Activated B cell treated with CpG ODN at 0.5 μM for 24 hours (primary cell): ENCODE results near the gene PHKA2. TPM values are rescaled to one million over a fixed set of nuclear protein-coding genes. Genes with fewer than 3 reads are reported as not detected.

Experiments
- ATAC-seq: fragments of 200-7000 bp; cut with Tn5 transposase; one replicate; pipeline ENCODE4 v1.10.0; 2021; ENCODE audit warnings: low read depth, mild to moderate bottlenecking, moderate library complexity
- CTCF ChIA-PET: fragments of 350-600 bp; sonication (Branson Sonifier 250); formaldehyde crosslinking; loops from one replicate; lab custom pipeline; 2021; ENCODE audit warnings: antibody characterized with exemption; lab: Charles Lee
- POLR2A ChIA-PET: fragments of 350-600 bp; sonication (Branson Sonifier 250); formaldehyde crosslinking; loops from one replicate; lab custom pipeline; 2021; ENCODE audit warnings: antibody characterized with exemption; lab: Charles Lee
- DNase-seq: peaks from one replicate; pipeline ENCODE4 v3.0.0; 2022
- H3K27ac Mint-ChIP-seq: one replicate; pipeline ENCODE4 v1.8.0; 2020; ENCODE audit warnings: mixed read lengths
- H3K27me3 Mint-ChIP-seq: one replicate; pipeline ENCODE4 v1.8.0; 2021; ENCODE audit warnings: mixed read lengths
- H3K36me3 Mint-ChIP-seq: one replicate; pipeline ENCODE4 v1.8.0; 2021; ENCODE audit warnings: low read depth, mixed read lengths
- H3K4me1 Mint-ChIP-seq: one replicate; pipeline ENCODE4 v1.8.0; 2021; ENCODE audit warnings: mixed read lengths
- H3K4me3 Mint-ChIP-seq: one replicate; pipeline ENCODE4 v1.8.0; 2020; ENCODE audit warnings: mild to moderate bottlenecking, mixed read lengths
- H3K9me3 Mint-ChIP-seq: one replicate; pipeline ENCODE4 v1.8.0; 2020; ENCODE audit warnings: mixed read lengths
- CTCF ChIP-seq: fragments of 200-600 bp; IDR thresholded peaks from one replicate; pipeline ENCODE4 v1.8.0; 2022; ENCODE audit warnings: antibody characterized with exemption, mild to moderate bottlenecking
- intact Hi-C: fragments of 100-400 bp; cut with micrococcal nuclease; formaldehyde crosslinking; loops from one replicate; pipeline ENCODE4 v1.15.1; 2024
- total RNA-seq: library from RNA; stranded (reverse); gene quantifications from 2 replicates; pipeline ENCODE4 v1.2.3, GENCODE V29; 2022

The PHKA2 gene
- total RNA-seq, 1 donor from 2014 or later, result 41.9 TPM

- H3K27ac Mint-ChIP-seq, result peak overlapping the region; percentile 94
- intact Hi-C loops, result loop anchor here (1.0 to 10.0 kb wide), 6 partner anchors 98 to 1152 kb away; partner anchors contain the start of genes CDKL5, PHKA2 and SCML1
- peaks cover 25% of the 10 kb centered on the region for H3K4me1 Mint-ChIP-seq
- H3K27me3 Mint-ChIP-seq, result no peaks in the 10 kb centered on the region
- TF ChIP-seq CTCF, result no peak
- no peaks in the 10 kb centered on the region for H3K9me3 Mint-ChIP-seq
- CTCF ChIA-PET, result interaction anchor here (0.7 to 1.5 kb wide), 3 partner anchors 99 to 447 kb away, joined by 3 to 4 read pairs (median 3); no protein-coding TSS in a partner anchor
- H3K36me3 Mint-ChIP-seq, result peaks cover 6% of the 10 kb centered on the region
- H3K4me3 Mint-ChIP-seq, result peak overlapping the region; percentile 91
- DNase-seq (peak; percentile 36), ATAC-seq (peak; percentile 81)
- POLR2A ChIA-PET, result interaction anchor here (0.6 to 2.9 kb wide), 5 partner anchors 26 to 461 kb away, joined by 3 to 14 read pairs (median 5); partner anchors contain the start of gene CDKL5
These were observed 97.4 kb downstream of the PHKA2 start for GRCh38 chrX:18886344-18887161.

GRCh38 chrX:18886005-18886343, 97.9 kb downstream of the PHKA2 start:
- no peaks in the 10 kb centered on the region for H3K9me3 Mint-ChIP-seq
- CTCF ChIA-PET, result no interaction called here
- H3K4me3 Mint-ChIP-seq, result peak overlapping the region; percentile 91
- DNase-seq (no peak), ATAC-seq (peak; percentile 26)
- intact Hi-C loops, result loop anchor here (1.0 to 10.0 kb wide), 6 partner anchors 98 to 1151 kb away; partner anchors contain the start of genes CDKL5, PHKA2 and SCML1
- no peaks in the 10 kb centered on the region for H3K27me3 Mint-ChIP-seq
- peaks cover 3% of the 10 kb centered on the region for H3K36me3 Mint-ChIP-seq
- H3K27ac Mint-ChIP-seq, result peak overlapping the region; percentile 94
- H3K4me1 Mint-ChIP-seq, result peaks cover 25% of the 10 kb centered on the region
- no peak for TF ChIP-seq CTCF
- POLR2A ChIA-PET, result interaction anchor here (0.6 to 2.9 kb wide), 3 partner anchors 26 to 461 kb away, joined by 4 to 14 read pairs (median 6); partner anchors contain the start of gene CDKL5

GRCh38 chrX:18885328-18886004, 98.4 kb downstream of the PHKA2 start:
- H3K36me3 Mint-ChIP-seq, result peaks cover 3% of the 10 kb centered on the region
- no peak for TF ChIP-seq CTCF
- CTCF ChIA-PET, result no interaction called here
- H3K4me1 Mint-ChIP-seq, result peaks cover 25% of the 10 kb centered on the region
- peak overlapping the region; percentile 91 for H3K4me3 Mint-ChIP-seq
- no peak for ATAC-seq
- no peak for DNase-seq
- POLR2A ChIA-PET, result interaction anchor here (0.6 to 2.9 kb wide), 3 partner anchors 27 to 460 kb away, joined by 4 to 14 read pairs (median 6); partner anchors contain the start of gene CDKL5
- H3K9me3 Mint-ChIP-seq, result no peaks in the 10 kb centered on the region
- no peaks in the 10 kb centered on the region for H3K27me3 Mint-ChIP-seq
- peak overlapping the region; percentile 94 for H3K27ac Mint-ChIP-seq
- intact Hi-C loops, result loop anchor here (1.0 to 10.0 kb wide), 6 partner anchors 99 to 1151 kb away; partner anchors contain the start of genes CDKL5, PHKA2 and SCML1

GRCh38 chrX:18884916-18885315, 99.0 kb downstream of the PHKA2 start:
- Mint-ChIP-seq H3K27me3 (no peaks in the 10 kb centered on the region), H3K27ac (no peak overlapping the region), H3K9me3 (no peaks in the 10 kb centered on the region), H3K36me3 (peaks cover 3% of the 10 kb centered on the region), H3K4me3 (no peak overlapping the region), H3K4me1 (peaks cover 25% of the 10 kb centered on the region)
- ChIA-PET CTCF (no interaction called here), POLR2A (interaction anchor here (2.9 kb wide), 1 partner anchor 460 kb away, joined by 14 read pairs; the partner anchor contains the start of gene CDKL5)
- ATAC-seq, result no peak
- TF ChIP-seq CTCF, result no peak
- intact Hi-C loops, result loop anchor here (10.0 kb wide), 1 partner anchor 1150 kb away; the partner anchor contains the start of gene SCML1
- DNase-seq, result no peak
